ENCODE data around the gene MAPK8.

DNA sequence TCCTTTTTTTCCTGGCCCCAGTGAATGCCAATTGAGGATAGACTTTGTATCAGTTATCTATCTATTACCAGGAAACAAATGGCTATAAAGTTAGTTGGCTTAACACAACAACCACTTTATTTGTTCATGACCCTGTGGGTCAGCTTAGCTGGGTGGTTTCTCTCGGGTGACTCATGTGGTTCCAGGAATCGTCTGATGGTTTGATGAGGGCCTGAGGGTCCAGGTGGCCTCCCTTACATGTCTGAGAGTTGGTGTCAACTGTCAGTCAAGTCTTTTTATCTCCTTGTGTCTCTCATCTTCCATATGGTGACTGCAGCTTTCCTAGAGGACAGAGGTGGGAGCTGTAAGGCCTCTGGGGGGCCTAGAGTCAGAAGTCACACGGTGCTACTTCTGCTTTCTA lies 15.3 kb upstream of the MAPK8 start:
- TF ChIP-seq, protein P1, sequence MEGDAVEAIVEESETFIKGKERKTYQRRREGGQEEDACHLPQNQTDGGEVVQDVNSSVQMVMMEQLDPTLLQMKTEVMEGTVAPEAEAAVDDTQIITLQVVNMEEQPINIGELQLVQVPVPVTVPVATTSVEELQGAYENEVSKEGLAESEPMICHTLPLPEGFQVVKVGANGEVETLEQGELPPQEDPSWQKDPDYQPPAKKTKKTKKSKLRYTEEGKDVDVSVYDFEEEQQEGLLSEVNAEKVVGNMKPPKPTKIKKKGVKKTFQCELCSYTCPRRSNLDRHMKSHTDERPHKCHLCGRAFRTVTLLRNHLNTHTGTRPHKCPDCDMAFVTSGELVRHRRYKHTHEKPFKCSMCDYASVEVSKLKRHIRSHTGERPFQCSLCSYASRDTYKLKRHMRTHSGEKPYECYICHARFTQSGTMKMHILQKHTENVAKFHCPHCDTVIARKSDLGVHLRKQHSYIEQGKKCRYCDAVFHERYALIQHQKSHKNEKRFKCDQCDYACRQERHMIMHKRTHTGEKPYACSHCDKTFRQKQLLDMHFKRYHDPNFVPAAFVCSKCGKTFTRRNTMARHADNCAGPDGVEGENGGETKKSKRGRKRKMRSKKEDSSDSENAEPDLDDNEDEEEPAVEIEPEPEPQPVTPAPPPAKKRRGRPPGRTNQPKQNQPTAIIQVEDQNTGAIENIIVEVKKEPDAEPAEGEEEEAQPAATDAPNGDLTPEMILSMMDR (IDR thresholded peaks at IDR 0.05; ENCODE audit: low read length) = no peak
- no peak for TF ChIP-seq EZH2 (optimal IDR thresholded peaks at IDR 0.05; ENCODE audit: low read depth, low read length)

Data from MM.1S (cell line).